ENCODE data around the gene PRLH. TPM values are rescaled to one million over a fixed set of nuclear protein-coding genes. Genes with fewer than 3 reads are reported as not detected.

PRLH gene
- total and polyA plus RNA-seq, 2 of the 13 experiments (the other 11 are each of a cell fraction or from before 2014, with no cell fraction given), result not detected

DNA sequence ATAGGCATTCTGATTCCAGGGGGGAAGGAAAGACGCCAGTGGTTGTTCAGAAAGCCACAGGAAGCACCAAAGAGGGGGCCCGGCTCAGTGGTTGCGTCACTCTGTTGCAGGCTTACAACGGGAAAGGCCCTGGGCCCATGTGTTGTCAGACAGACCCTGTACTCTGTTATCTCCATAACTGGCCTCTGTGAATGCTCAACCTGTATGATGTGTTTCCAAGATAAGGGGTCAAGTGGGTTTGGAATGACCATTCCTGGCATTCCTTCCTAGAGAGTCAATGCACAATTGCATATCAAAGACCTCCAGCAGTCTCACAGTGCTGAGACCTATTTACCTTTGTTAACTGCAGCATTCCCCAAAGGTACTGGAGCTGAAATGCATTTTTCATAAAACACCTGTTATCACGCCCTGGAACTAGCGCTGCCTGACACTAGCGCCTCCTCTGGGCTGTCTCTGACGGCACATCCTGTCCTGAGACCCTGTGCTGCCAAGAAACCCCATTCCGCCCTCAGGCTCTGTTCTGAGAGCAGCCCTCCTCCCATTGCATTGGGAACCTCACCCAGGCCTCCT is 47.9 kb downstream of the PRLH start (continued):
- TF ChIP-seq, protein P1, sequence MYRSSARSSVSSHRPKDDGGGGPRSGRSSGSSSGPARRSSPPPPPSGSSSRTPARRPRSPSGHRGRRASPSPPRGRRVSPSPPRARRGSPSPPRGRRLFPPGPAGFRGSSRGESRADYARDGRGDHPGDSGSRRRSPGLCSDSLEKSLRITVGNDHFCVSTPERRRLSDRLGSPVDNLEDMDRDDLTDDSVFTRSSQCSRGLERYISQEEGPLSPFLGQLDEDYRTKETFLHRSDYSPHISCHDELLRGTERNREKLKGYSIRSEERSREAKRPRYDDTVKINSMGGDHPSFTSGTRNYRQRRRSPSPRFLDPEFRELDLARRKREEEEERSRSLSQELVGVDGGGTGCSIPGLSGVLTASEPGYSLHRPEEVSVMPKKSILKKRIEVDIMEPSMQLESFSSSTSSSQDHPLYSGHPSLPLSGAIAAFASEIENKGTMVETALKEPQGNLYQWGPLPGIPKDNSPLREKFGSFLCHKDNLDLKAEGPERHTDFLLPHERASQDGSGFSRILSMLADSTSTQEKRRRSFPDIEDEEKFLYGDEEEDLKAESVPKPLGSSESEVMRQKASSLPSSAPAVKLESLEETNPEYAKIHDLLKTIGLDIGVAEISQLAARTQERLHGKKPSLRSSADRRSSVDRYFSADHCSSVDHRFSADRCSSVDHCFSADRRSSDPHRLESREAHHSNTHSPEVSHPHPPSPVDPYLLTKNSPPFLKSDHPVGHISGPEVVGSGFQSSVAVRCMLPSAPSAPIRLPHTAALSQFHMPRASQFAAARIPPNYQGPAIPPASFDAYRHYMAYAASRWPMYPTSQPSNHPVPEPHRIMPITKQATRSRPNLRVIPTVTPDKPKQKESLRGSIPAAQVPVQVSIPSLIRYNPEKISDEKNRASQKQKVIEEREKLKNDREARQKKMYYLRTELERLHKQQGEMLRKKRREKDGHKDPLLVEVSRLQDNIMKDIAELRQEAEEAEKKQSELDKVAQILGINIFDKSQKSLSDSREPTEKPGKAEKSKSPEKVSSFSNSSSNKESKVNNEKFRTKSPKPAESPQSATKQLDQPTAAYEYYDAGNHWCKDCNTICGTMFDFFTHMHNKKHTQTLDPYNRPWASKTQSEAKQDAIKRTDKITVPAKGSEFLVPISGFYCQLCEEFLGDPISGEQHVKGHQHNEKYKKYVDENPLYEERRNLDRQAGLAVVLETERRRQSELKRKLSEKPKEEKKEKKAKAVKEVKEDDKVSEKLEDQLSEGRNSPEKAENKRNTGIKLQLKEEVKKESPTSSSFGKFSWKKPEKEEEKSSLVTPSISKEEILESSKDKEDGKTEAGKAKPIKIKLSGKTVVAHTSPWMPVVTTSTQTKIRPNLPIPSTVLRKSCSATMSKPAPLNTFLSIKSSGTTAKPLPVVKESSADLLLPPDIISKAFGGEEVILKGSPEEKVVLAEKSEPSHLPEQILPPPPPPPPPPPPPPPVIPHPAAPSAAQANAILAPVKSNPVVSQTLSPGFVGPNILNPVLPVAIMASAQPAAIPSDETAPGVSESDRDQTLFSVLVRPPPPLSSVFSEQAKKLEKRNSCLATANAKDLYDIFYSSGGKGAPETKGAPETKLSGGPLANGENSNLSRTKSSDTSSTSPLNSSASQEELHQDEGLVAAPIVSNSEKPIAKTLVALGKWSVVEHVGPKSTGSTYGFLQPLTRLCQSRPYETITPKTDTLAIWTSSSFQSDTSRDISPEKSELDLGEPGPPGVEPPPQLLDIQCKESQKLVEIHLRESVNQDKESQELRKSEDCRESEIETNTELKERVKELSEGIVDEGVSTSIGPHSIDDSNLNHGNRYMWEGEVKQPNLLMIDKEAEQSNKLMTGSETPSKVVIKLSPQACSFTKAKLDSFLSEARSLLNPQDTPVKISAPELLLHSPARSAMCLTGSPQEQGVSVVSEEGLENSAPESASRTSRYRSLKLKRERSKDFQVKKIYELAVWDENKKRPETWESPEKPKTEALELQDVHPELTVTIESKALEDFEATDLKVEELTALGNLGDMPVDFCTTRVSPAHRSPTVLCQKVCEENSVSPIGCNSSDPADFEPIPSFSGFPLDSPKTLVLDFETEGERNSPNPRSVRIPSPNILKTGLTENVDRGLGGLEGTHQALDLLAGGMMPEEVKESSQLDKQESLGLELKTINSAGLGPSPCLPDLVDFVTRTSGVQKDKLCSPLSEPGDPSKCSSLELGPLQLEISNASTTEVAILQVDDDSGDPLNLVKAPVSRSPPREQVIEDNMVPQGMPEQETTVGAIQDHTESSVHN (CRISPR knock-in tag; IDR thresholded peaks at IDR 0.05), result no peak; the same call in 1 of the 2 replicates
- TF ChIP-seq TBL1XR1 (IDR thresholded peaks at IDR 0.05; ENCODE audit: borderline replicate concordance, low read length, partially characterized antibody) (peak; percentile 99), SNAPC2 (CRISPR knock-in tag; IDR thresholded peaks at IDR 0.05) (peak; percentile 96), HDAC1 (CRISPR knock-in tag; IDR thresholded peaks at IDR 0.05) (peak; percentile 96), NR3C1 (CRISPR knock-in tag; IDR thresholded peaks at IDR 0.05) (no peak), ZNF841 (CRISPR knock-in tag; IDR thresholded peaks at IDR 0.05; ENCODE audit: borderline replicate concordance) (no peak), SALL1 (CRISPR knock-in tag; IDR thresholded peaks at IDR 0.05) (peak; percentile 99), DNMT3B (CRISPR knock-in tag; conservative IDR thresholded peaks at IDR 0.05) (no peak; the same call in 1 of the 2 replicates), ZNF160 (CRISPR knock-in tag; IDR thresholded peaks at IDR 0.05) (no peak), TGIF2 (CRISPR knock-in tag; IDR thresholded peaks at IDR 0.05) (peak; percentile 76; the same call in 1 of the 2 replicates), PHF8 (CRISPR knock-in tag; IDR thresholded peaks at IDR 0.05) (peak; percentile 44; the same call in 1 of the 2 replicates), GABPA (IDR thresholded peaks at IDR 0.05; ENCODE audit: low read depth, low read length) (no peak), GABPA (CRISPR knock-in tag; IDR thresholded peaks at IDR 0.05; ENCODE audit: low read depth) (peak; percentile 64), TAF1 (CRISPR knock-in tag; IDR thresholded peaks at IDR 0.05) (peak; percentile 24; the same call in 1 of the 2 replicates), ZNF329 (CRISPR knock-in tag; IDR thresholded peaks at IDR 0.05; ENCODE audit: low read depth) (no peak), SP5 (CRISPR knock-in tag; IDR thresholded peaks at IDR 0.05; ENCODE audit: borderline replicate concordance, low read depth) (peak; percentile 89)
- TF ChIP-seq, protein P2, sequence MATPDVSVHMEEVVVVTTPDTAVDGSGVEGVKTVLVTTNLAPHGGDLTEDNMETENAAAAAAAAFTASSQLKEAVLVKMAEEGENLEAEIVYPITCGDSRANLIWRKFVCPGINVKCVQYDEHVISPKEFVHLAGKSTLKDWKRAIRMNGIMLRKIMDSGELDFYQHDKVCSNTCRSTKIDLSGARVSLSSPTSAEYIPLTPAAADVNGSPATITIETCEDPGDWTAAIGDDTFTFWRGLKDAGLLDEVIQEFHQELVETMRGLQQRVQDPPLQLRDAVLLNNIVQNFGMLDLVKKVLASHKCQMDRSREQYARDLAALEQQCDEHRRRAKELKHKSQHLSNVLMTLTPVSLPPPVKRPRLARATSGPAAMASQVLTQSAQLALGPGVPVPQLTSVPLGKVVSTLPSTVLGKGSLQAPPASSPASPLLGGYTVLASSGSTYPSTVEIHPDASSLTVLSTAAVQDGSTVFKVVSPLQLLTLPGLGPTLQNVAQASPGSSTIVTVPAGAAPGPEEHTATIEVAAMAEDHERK (CRISPR knock-in tag; IDR thresholded peaks at IDR 0.05; ENCODE audit: low read depth), result peak; percentile 15
- TF ChIP-seq, protein P3, sequence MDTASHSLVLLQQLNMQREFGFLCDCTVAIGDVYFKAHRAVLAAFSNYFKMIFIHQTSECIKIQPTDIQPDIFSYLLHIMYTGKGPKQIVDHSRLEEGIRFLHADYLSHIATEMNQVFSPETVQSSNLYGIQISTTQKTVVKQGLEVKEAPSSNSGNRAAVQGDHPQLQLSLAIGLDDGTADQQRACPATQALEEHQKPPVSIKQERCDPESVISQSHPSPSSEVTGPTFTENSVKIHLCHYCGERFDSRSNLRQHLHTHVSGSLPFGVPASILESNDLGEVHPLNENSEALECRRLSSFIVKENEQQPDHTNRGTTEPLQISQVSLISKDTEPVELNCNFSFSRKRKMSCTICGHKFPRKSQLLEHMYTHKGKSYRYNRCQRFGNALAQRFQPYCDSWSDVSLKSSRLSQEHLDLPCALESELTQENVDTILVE (CRISPR knock-in tag; IDR thresholded peaks at IDR 0.05), result peak; percentile 91
- TF ChIP-seq, protein P4, sequence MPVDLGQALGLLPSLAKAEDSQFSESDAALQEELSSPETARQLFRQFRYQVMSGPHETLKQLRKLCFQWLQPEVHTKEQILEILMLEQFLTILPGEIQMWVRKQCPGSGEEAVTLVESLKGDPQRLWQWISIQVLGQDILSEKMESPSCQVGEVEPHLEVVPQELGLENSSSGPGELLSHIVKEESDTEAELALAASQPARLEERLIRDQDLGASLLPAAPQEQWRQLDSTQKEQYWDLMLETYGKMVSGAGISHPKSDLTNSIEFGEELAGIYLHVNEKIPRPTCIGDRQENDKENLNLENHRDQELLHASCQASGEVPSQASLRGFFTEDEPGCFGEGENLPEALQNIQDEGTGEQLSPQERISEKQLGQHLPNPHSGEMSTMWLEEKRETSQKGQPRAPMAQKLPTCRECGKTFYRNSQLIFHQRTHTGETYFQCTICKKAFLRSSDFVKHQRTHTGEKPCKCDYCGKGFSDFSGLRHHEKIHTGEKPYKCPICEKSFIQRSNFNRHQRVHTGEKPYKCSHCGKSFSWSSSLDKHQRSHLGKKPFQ (CRISPR knock-in tag; IDR thresholded peaks at IDR 0.05; ENCODE audit: insufficient replicate concordance), result peak; percentile 34
